HepG2 (cell line): ENCODE measurements around the gene OPN1SW. TPM values are rescaled to one million over a fixed set of nuclear protein-coding genes. Genes with fewer than 3 reads are reported as not detected.

Experiments
- FOXK1 ChIP-seq: sonication (generic); formaldehyde crosslinking; IDR thresholded peaks from 2 replicates; pipeline ENCODE4 v1.4.0; 2020; ENCODE audit warnings: low read depth, missing genetic modification reagents, borderline replicate concordance
- HOXA3 ChIP-seq: sonication (generic); formaldehyde crosslinking; IDR thresholded peaks from 2 replicates; pipeline ENCODE4 v1.5.0; 2020; ENCODE audit warnings: missing genetic modification reagents
- KDM6A ChIP-seq: IDR thresholded peaks from 2 replicates; pipeline ENCODE4 v1.6.1; 2016; ENCODE audit warnings: low read depth
- KLF12 ChIP-seq: sonication (generic); formaldehyde crosslinking; IDR thresholded peaks from 2 replicates; pipeline ENCODE4 v1.4.0; 2020; ENCODE audit warnings: missing genetic modification reagents, borderline replicate concordance
- KLF6 ChIP-seq: IDR thresholded peaks from 2 replicates; pipeline ENCODE4 v1.8.0; 2016; ENCODE audit warnings: missing biosample characterization, missing genetic modification reagents
- NCOR1 ChIP-seq: fragments of 200-600 bp; sonication (generic); IDR thresholded peaks from 2 replicates; pipeline ENCODE4 v1.7.0; 2017; ENCODE audit warnings: antibody characterized with exemption, low read length, borderline replicate concordance
- RBM39 ChIP-seq: fragments of 200-400 bp; formaldehyde crosslinking; IDR thresholded peaks from one replicate; pipeline ENCODE4 v1.6.1; 2018; ENCODE audit warnings: antibody characterized with exemption, mild to moderate bottlenecking, low read depth, low read length; ENCODE audit not compliant: poor library complexity, severe bottlenecking
- REL ChIP-seq: sonication (generic); formaldehyde crosslinking; conservative IDR thresholded peaks from 2 replicates; pipeline ENCODE4 v1.8.0; 2022; ENCODE audit warnings: mild to moderate bottlenecking, missing genetic modification reagents, moderate library complexity
- RXRA ChIP-seq: sonication (generic); formaldehyde crosslinking; IDR thresholded peaks from 2 replicates; pipeline ENCODE4 v1.5.1; 2020; ENCODE audit warnings: missing genetic modification reagents
- SOX6 ChIP-seq, 2 experiments: fragments of 450-650 bp in 1 of 2; sonication (generic) in 1 of 2; formaldehyde crosslinking in 1 of 2; IDR thresholded peaks; 2 replicates each; pipeline versions ENCODE4 v1.4.0 to v1.6.1; 2017 to 2020; ENCODE audit warnings: antibody characterized with exemption in 1 of 2, mild to moderate bottlenecking in 1 of 2, missing genetic modification reagents in 1 of 2
- SRY ChIP-seq: sonication (generic); formaldehyde crosslinking; IDR thresholded peaks from 2 replicates; pipeline ENCODE4 v1.8.0; 2022; ENCODE audit warnings: mild to moderate bottlenecking, missing genetic modification reagents
- TCF7 ChIP-seq: sonication (generic); IDR thresholded peaks from 2 replicates; pipeline ENCODE4 v1.6.1; 2016; ENCODE audit warnings: antibody characterized with exemption, low read depth
- TFAP4 ChIP-seq: sonication (generic); IDR thresholded peaks from 2 replicates; pipeline ENCODE4 v1.6.1; 2016; ENCODE audit warnings: low read depth, borderline replicate concordance
- TGIF2 ChIP-seq: IDR thresholded peaks from 2 replicates; pipeline ENCODE4 v1.6.1; 2016; ENCODE audit warnings: control low read depth, missing compliant biosample characterization
- ZBTB20 ChIP-seq: sonication (generic); formaldehyde crosslinking; IDR thresholded peaks from 2 replicates; pipeline ENCODE4 v1.8.1; 2023; ENCODE audit warnings: missing genetic modification reagents, low read depth, mild to moderate bottlenecking, borderline replicate concordance
- ZC3H4 ChIP-seq: sonication (generic); formaldehyde crosslinking; IDR thresholded peaks from 2 replicates; pipeline ENCODE4 v1.4.0; 2020; ENCODE audit warnings: missing genetic modification reagents, borderline replicate concordance
- ZFP82 ChIP-seq: sonication (generic); formaldehyde crosslinking; IDR thresholded peaks from 2 replicates; pipeline ENCODE4 v1.5.1; 2020; ENCODE audit warnings: mild to moderate bottlenecking, missing genetic modification reagents, borderline replicate concordance
- ZMYM4 ChIP-seq: sonication (generic); formaldehyde crosslinking; IDR thresholded peaks from 2 replicates; pipeline ENCODE4 v1.8.1; 2023; ENCODE audit warnings: mild to moderate bottlenecking, missing genetic modification reagents
- polyA plus RNA-seq, 8 experiments: library from polyadenylated mRNA; depleted of rRNA in 3 of 8; stranded (reverse) in 7 of 8; unstranded in 1 of 8; fragments of >200 nt; fragmentation: Illumina TruSeq in 4 of 8; extraction: Trizol in 4 of 8; gene quantifications; 2 replicates each; pipeline versions ENCODE4 v1.2.1 to v1.2.3, GENCODE V29; 2011 to 2016; ENCODE audit warnings: low read depth in 4 of 8, missing spikeins in 1 of 8, mixed read lengths in 1 of 8; ENCODE audit not compliant: insufficient read depth in 1 of 8
- total RNA-seq, 5 experiments: library from RNA; depleted of rRNA; stranded (reverse); fragments of >200 nt; fragmentation: Illumina TruSeq; extraction: Trizol; gene quantifications; 2 replicates each; pipeline ENCODE4 v1.2.3, GENCODE V29; 2016; ENCODE audit warnings: low read depth in 1 of 5
- TF ChIP-seq, protein P1 (sequence below): sonication (generic); formaldehyde crosslinking; IDR thresholded peaks from 2 replicates; pipeline ENCODE4 v1.4.0; 2020; ENCODE audit warnings: missing genetic modification reagents, borderline replicate concordance

The OPN1SW gene
- total and polyA plus RNA-seq, 2 of the 13 experiments (the other 11 are each of a cell fraction or from before 2014, with no cell fraction given), result not detected

GRCh38 chr7:128739048-128739962 lies 36.3 kb downstream of the OPN1SW start, which contains the start of gene CALU (continued):
- TF ChIP-seq, protein P1, sequence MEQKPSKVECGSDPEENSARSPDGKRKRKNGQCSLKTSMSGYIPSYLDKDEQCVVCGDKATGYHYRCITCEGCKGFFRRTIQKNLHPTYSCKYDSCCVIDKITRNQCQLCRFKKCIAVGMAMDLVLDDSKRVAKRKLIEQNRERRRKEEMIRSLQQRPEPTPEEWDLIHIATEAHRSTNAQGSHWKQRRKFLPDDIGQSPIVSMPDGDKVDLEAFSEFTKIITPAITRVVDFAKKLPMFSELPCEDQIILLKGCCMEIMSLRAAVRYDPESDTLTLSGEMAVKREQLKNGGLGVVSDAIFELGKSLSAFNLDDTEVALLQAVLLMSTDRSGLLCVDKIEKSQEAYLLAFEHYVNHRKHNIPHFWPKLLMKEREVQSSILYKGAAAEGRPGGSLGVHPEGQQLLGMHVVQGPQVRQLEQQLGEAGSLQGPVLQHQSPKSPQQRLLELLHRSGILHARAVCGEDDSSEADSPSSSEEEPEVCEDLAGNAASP, result 0 out of 2 replicates have a peak, but pooled peaks have one; percentile 33
- TF ChIP-seq ZFP82 (CRISPR knock-in tag) (no peak), HOXA3 (CRISPR knock-in tag) (peak; percentile 67), TGIF2 (CRISPR knock-in tag) (no peak), ZC3H4 (CRISPR knock-in tag) (no peak), SRY (peak; percentile 88; the same call in 1 of the 2 replicates), TFAP4 (no peak; the same call in 1 of the 2 replicates), KLF12 (0 out of 2 replicates have a peak, but pooled peaks have one; percentile 64), REL (0 out of 2 replicates have a peak, but pooled peaks have one; percentile 39), ZMYM4 (CRISPR knock-in tag) (peak; percentile 79), NCOR1 (no peak), RXRA (CRISPR knock-in tag) (peak; percentile 28; the same call in 1 of the 2 replicates), TCF7 (no peak), FOXK1 (CRISPR knock-in tag) (no peak), RBM39 (peak; percentile 92), SOX6 (IDR thresholded peaks at IDR 0.05) (no peak), SOX6 (CRISPR knock-in tag; IDR thresholded peaks at IDR 0.05) (peak; percentile 45; the same call in 1 of the 2 replicates), KLF6 (CRISPR knock-in tag) (peak; percentile 87), KDM6A (no peak), ZBTB20 (CRISPR knock-in tag) (peak; percentile 39; the same call in 1 of the 2 replicates)
